Right renal pelvis (tissue), 4 donors: ENCODE data around the gene MOGAT1. TPM values are rescaled to one million over a fixed set of nuclear protein-coding genes. Genes with fewer than 3 reads are reported as not detected.
"Not testable (repeated sequence)": the region's sequence is repeated elsewhere in the genome, so short reads cannot be mapped to it uniquely, and the experiment has no call there.

Experiments used
- DNase-seq, 4 donors: peaks; one replicate each; pipeline ENCODE4 v3.0.0-alpha.2; 2013; ENCODE audit warnings: low read depth in 4 of 4, low spot score in 3 of 4, missing footprints in 1 of 4
- polyA plus RNA-seq, 4 donors: library from polyadenylated mRNA; unstranded; fragments of 120-200 nt; gene quantifications; one replicate each; pipeline ENCODE4 v1.2.1, GENCODE V29; 2013; ENCODE audit not compliant: insufficient read length in 4 of 4

The MOGAT1 gene
- polyA plus RNA-seq, 4 donors, result 0.05 TPM; not detected in 3

DNA sequence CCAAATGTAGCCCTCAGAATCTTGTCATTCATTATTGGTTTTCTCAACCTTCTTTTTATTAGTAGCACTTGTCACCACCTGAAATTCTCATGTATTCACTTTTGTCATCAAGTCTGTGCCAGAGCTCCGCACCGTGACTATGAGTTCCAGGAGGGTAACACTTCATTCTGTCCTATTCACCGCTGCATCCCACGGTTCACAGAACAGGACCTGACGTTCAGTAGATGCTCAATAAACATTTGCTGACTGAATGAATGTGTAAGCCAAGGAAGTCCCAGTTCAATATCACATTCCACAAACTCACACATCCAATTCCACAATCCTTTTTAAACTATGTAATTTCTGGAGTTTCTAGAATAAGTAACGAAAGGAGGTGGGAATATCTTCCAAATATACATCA lies 65.5 kb downstream of the MOGAT1 start:
- DNase-seq, result no peak

DNA sequence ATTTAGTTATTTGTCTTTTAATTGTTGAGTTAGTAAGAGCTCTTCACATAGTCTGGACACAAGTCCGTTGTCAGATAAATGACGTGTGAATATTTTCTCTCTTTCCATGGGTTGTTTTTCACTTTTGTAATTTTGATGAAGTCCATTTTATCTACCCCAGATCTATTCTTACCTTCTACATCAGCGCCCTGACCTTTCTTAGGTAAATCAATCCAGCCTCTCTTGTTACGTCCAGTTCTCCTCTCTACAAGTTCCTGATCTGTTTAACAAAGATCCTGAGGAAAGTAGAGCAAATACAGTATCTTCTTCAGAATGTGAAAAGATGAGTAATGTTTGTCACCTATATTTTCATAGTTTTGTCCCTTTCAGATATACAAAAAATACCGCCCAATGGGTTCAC lies 66.9 kb downstream of the MOGAT1 start:
- no peak for DNase-seq

DNA sequence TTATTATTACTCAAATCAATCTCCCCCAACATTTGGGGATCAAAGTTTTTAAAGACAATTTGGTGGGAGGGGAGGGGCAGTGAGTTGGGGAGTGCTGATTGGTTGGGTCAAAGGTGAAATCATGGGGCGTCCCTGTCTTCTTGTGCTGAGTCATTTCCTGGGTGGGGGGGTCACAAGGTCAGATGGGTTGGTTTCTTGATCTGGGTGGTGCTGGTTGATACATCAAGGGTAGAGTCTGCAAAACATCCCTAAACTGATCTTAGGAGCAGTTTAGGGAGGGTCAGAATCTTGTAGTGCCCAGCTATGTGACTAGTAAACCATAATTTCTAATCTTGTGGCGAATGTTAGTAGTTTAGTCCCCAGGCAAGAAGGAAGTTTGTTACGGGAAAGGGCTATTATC lies 67.4 kb downstream of the MOGAT1 start:
- no peak for DNase-seq

DNA sequence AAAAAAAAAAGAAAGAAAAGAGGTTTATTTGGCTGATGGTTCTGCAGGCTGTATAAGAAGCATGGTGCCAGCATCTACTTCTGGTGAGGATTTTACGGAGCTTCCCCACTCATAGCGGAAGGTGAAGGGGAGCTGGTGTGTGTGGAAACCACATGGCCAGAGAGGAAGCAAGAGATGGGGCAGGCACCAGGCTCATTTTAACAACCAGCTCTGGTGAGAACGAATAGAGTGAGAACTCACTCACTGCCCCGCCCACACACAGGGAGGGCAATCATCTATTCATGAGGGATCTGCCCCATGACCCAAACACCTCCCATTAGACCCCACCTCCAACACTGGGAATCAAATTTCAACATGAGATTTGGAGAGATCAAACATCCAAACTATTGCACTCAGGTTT lies 68.5 kb downstream of the MOGAT1 start:
- DNase-seq, result no peak

DNA sequence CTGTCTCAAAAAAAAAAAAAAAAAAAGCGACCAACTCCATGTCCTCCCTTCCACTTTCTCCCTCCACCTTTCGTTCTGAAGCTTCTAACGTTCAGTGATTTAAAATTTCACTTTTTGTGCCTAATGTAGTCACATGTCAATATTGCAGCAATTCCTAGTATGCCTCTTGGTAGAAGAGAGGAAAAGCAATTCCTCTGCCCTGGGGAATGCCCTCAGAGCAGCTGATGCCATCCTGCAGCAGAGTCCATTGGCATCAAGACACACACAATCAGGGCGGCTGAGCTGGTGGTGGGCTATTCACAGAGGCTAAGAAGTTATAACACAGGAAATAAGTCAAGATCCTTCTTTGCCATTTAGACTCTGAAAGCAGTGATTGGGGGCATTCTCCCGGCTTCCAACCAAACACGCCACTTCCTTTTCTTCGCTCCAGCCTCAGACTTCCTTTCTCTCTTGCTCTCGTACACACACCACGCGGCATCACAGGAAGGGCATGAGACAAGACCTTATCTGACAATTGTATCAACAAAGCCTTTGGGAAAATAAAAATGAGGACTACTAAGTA lies 71.9 kb downstream of the MOGAT1 start:
- DNase-seq, result no peak

DNA sequence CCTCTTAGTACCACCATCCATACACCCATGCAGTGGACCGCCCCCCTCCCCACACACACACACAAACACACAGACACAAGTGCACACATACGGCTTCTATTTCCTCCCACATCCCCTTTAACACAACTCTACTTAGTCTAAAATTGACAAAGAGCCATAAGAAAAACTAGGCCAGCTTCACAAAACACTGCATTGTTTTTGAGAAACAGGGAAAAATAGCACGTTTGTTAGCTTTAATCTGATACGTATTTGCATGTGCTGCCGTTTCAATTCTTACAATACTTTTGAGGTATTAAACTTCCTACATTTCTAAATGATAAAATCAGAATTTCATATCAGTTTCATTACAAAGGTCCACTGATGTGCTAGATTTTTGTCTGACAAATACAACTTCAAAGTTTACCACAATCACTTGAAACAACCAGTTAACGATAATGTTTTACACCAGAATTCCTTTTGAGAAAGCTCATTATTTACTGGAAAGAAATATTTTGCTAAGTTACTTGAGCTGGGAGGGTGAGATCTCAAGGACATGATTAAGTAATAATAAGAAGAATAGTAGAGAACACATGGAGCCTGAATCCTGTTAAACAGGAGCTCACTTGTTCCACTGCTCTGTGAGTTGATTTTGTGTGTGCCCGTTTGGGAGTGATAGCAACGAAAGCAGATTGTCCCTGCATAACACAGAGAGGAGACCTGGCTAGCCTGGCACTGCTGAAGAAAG lies 74.5 kb downstream of the MOGAT1 start:
- DNase-seq, result no peak

DNA sequence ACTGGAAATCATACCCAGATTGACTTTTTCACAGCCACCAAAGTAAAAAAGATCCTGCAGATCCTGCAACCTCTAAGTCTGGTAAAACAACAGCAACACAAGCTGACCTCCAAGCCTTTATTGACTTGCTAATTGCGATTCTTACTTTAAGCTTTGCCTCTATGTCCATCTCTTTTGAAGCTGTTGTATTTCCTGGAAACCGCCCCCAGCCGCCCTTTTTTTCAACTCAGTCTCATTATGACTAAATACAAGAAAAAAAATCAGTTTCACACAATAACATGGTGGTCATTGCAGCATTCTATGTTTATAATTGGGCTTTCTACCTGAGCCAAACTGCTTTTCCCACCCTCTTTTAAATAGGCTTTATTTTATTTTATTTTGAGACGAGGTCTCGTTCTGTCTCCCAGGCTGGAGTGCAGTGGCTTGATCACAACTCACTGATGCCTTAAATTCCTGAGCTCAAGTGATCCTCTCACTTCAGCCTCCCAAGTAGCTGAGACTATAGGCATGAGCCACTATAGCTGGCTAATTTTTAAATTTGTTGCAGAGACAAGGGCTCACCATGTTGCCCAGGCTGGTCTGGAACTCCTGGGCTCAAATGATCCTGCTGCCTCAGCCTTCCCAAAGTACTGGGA lies 76.2 kb downstream of the MOGAT1 start:
- no peak for DNase-seq

DNA sequence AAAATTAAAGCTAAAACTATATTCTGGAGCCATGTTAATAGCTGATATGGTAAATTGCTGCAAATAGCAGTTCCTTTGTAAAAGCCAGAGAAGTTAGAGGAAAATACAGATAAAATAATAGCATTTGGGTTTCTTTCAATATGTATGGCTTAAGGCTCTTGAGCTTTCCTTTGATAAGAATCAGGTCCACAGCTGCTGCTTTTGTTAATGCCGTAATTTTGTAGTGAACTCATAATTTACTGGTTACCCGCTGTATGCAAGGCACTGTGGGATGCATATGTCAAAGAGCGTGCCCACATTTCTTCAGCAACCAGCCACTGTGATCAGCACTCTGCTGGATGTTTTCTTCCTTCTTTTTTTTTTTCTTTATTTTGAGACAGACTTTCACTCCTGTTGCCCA lies 79.1 kb downstream of the MOGAT1 start:
- DNase-seq, result no peak

DNA sequence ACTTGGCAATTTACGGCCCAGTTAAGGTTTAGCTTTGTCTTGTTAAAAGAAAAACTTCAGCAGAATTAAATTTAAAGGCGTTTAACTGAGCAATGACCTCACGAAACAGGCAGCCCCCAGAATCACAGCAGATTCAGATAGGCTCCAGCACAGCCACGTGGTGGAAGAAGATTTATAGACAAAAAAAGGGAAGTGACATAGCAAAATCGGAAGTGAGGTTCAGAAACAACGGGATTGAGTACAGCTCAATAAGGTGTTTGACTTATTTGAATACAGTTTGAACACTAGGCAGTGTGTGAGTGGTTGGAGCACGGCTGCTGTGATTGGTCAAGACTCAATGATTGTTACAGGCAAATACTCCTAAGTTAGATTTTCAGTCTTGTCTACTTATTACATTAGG lies 79.8 kb downstream of the MOGAT1 start:
- DNase-seq, result no peak

DNA sequence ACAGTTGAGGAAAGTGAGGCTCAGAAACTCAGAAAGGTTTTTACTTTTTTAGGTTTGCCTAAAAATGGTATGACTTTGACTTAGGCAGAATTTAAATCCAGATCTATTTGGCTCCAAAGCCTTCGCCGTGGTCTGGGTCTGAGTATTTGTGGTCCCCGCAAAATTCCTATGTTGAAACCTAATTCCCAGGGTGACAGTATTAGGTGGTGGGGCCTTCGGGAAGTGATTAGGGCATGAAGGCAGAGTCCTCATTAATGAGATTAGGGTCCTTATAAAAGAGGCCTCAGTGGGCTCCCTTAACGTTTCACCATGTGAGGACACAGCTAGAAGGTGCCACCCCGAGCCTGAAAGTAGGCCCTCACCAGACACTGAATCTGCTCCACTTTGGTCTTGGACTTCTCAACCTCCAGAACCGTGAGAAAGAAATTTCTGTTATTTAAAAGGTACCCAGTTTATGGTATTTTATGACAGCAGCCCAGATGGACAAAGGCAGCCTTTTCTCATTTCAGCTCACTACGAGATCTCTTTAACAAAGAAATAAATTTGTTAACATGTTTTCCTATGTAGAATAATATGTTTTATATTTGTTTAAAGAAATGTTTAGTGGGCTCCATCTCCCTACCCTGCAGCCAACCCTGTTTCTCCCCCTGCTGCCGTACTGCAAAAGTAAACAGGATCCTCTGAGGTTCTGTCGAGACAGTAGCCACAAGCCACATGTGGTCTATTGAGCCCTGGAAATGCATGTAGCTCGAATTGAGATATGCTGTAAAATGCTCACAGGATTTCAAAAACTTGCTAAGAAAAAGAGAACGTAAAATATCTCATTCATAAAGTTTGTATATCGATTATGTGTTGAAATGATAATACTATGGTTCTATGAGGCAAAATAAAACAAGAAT lies 80.6 kb downstream of the MOGAT1 start:
- DNase-seq, result no peak

DNA sequence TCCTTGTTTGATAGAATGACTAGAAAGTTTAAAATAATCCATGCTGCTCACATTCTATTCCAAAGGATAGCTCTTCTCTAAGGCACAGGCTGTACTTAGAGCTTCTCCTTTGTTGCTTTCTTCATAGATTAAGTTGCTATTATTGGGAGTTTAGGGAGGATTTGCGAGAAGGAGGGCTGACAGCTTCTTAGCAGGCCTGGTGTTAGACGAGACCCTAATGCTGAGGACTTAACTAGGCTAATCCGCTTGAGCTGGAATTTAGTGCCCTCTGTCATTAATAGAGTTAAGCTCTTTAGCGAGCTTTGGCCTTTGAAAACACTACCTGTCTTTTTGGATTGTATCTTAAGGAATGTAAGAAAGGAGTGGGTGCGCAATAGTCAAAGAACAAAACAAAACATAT lies 81.3 kb downstream of the MOGAT1 start:
- no peak for DNase-seq

DNA sequence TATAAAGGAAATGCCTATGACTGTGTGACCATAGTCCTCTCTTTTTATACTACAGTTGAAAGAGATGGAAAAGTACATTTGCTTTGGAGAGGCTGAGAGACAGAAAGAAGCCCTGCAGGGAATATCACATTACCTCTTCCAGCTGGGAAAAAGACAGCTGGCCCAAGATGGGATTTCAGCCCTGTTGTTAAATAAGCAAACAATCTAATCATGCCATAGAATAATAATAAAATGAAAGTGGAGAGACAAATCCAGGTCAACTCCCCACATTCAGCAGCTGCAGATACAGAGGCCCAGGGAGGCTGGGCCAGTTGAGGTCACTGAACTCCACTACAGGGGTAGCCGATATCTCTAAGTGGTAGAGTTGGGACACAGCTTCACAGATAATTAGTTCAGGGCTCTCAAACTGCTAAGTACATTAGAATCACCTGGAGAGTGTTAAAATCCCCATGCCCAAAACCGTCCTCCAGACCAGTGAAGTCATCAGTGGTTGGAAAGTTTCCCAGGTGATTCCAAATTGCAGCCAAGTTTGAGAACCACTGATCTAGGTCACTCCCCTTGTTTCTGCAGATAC lies 81.9 kb downstream of the MOGAT1 start:
- DNase-seq, result peak in 2 of 4 donors; percentile 22 to 55

DNA sequence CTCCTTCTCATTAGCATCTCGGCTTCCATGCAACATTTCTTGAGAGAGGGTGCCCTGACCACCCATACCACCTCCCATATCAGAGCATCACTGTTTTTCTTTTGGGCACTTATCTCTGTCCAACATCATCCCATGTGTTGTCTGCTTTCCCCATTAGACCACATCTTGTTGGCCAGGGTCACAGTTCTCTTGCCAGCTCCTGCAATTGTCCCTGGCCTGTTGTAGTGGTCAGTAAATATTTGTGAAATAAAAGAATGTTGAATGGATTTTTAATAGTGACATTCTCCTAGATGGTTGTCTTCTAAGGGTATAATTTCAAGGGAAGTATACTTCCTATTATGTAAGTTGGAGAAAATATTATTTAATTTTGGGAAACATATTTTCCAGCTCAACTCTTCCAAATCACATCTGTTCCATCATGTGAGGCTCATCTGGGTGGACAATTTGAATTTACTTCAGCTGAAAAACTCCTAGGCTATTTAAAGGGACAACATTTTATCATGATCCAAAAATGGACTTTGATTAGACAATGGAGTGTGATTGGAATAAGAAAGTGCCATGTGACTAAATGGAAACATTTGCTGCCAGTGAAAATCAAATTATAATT lies 83.0 kb downstream of the MOGAT1 start:
- DNase-seq, result no peak

DNA sequence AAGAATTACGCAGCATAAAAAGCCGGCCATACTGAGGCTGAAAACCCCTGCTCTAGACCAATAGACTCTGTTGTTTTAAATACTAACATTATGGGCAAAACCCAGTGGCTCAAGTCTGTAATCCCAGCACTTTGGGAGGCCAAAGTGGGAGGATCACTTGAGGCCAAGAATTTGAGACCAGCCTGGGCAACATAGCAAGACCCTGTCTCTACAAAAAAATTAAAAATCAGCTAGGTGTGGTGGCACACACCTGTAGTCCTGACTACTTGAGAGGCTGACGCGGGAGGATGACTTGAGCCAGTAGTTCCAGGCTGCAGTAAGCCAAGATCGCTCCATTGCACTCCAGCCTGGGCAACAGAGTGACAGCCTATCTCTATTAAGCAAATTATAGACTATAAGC lies 84.1 kb downstream of the MOGAT1 start:
- not testable (repeated sequence) for DNase-seq

DNA sequence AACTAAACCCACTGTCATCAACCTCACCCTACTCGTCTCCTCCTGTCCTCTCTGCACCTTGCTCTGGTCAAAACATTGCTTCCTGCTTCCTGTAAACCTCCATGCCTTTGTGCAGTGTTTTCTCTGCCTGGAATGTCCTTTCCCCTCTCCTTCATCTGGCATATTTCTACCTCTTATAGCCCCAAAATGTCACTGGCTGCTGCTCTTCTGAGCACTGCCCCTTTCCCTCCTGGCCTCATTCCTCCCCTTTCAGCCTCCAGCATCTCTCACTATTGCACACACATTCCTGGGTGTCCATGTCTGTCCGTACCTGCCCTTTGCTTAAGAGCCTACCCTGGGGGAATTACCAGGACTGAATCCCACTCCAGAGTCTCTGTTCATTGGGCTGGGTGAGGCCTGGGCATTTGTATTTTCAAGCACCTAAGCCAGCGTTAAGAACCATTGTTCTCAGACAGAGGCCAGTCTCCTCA lies 84.9 kb downstream of the MOGAT1 start:
- DNase-seq, result no peak

DNA sequence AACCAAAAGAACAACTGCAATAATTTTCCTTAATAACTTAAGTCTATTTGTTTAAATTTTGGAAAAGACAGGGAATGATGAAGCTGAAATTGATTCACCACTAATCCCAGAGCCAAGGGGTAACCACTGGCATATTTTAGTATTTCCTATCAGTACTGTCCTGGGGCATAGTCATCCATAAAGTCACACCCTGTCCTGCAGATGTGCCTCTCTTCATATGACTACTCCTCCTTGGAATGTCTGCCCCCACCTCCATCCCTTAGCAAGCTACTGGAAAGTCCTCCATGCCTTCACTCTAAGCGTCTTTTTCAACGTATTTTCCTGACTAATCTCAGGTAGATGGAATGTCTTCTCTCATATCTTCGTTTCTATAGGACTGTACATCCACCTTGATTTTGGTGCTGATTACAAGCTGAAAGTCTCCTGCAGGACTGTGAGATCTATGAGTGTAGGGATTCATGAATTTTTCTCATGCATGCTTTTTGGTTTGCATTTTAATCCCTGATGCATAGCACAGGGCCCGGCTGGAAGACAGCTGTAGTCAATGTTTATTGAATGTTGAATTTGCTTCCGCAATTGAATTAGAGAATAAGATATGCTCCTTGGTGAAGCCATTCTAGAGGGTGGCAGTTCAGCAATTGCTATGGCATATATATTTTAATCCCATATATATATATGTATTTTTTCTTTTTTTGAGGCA lies 85.6 kb downstream of the MOGAT1 start:
- DNase-seq, result no peak
